GM18517 (cell line): ENCODE data around the gene NANOS1.

Experiments used
- ATAC-seq: cut with Tn5 transposase; IDR thresholded peaks from one replicate; pipeline ENCODE4 v1.9.1; 2021; ENCODE audit warnings: mild to moderate bottlenecking, moderate library complexity; ENCODE audit not compliant: unreplicated experiment

Gene NANOS1

GRCh38 chr10:119029613-119030420, at the start of gene NANOS1:
NANOS1 (plus strand) TSS chr10:119029714; CDS start chr10:119029802, 88 bp downstream.
- ATAC-seq, result peak; percentile 8

GRCh38 chr10:118980135-118980865, 49.2 kb upstream of the NANOS1 start:
- ATAC-seq, result no peak

- no peak for ATAC-seq
Observed at GRCh38 chr10:118980870-118981269, 48.6 kb upstream of the NANOS1 start.

- no peak for ATAC-seq
Observed at GRCh38 chr10:118981946-118982345, 47.6 kb upstream of the NANOS1 start.

GRCh38 chr10:118982366-118982765, 47.1 kb upstream of the NANOS1 start:
- no peak for ATAC-seq

GRCh38 chr10:118983263-118983662, 46.3 kb upstream of the NANOS1 start:
- ATAC-seq, result no peak

- no peak for ATAC-seq
Observed at GRCh38 chr10:118985576-118985975, 43.9 kb upstream of the NANOS1 start.

GRCh38 chr10:118986815-118987790, 42.4 kb upstream of the NANOS1 start:
- peak; percentile 93 for ATAC-seq

GRCh38 chr10:118990326-118990725, 39.2 kb upstream of the NANOS1 start:
- ATAC-seq, result no peak

GRCh38 chr10:118992496-118992895, 37.0 kb upstream of the NANOS1 start:
- ATAC-seq, result no peak

- no peak for ATAC-seq
Observed at GRCh38 chr10:118993214-118993613, 36.3 kb upstream of the NANOS1 start.

GRCh38 chr10:118994321-118994720, 35.2 kb upstream of the NANOS1 start:
- ATAC-seq, result no peak

- ATAC-seq, result no peak
Observed at GRCh38 chr10:118995739-118996138, 33.8 kb upstream of the NANOS1 start.

GRCh38 chr10:118997379-118997778, 32.1 kb upstream of the NANOS1 start:
- no peak for ATAC-seq

GRCh38 chr10:118998183-118998582, 31.3 kb upstream of the NANOS1 start:
- no peak for ATAC-seq

- ATAC-seq, result no peak
Observed at GRCh38 chr10:119001717-119002500, 27.6 kb upstream of the NANOS1 start.

- ATAC-seq, result no peak
Observed at GRCh38 chr10:119003572-119004289, 25.8 kb upstream of the NANOS1 start.

GRCh38 chr10:119005362-119006043, 24.0 kb upstream of the NANOS1 start:
- no peak for ATAC-seq
